IPS-20b (cell line): ENCODE results near the gene ZNF343.
"Not testable (repeated sequence)": the region's sequence is repeated elsewhere in the genome, so short reads cannot be mapped to it uniquely, and the experiment has no call there.

Source experiments
- H3K27ac ChIP-seq: one replicate; pipeline ENCODE4 v1.5.1; 2013; ENCODE audit warnings: low read length
- H3K27me3 ChIP-seq: 2 replicates; pipeline ENCODE4 v1.6.1; 2013; ENCODE audit warnings: mild to moderate bottlenecking, low read length, inconsistent platforms; ENCODE audit not compliant: insufficient read depth
- H3K36me3 ChIP-seq: 2 replicates; pipeline ENCODE4 v1.6.1; 2013; ENCODE audit warnings: low read depth, mild to moderate bottlenecking, inconsistent platforms, low read length, moderate library complexity; ENCODE audit not compliant: insufficient read depth
- H3K4me1 ChIP-seq: 2 replicates; pipeline ENCODE4 v1.6.1; 2013; ENCODE audit warnings: mild to moderate bottlenecking, control low read depth, inconsistent platforms, low read length, moderate library complexity; ENCODE audit not compliant: insufficient read depth
- H3K4me3 ChIP-seq: 2 replicates; pipeline ENCODE4 v1.5.1; 2013; ENCODE audit warnings: mild to moderate bottlenecking, low read length, inconsistent platforms
- H3K9ac ChIP-seq: 2 replicates; pipeline ENCODE4 v1.6.1; 2013; ENCODE audit warnings: low read depth, mild to moderate bottlenecking, inconsistent platforms, low read length, moderate library complexity
- H3K9me3 ChIP-seq: 2 replicates; pipeline ENCODE4 v1.6.1; 2013; ENCODE audit warnings: mild to moderate bottlenecking, low read depth, low read length, inconsistent platforms; ENCODE audit not compliant: insufficient read depth

Gene ZNF343

GRCh38 chr20:2535711-2536559 is 27.2 kb upstream of the ZNF343 start:
- no peak overlapping the region for H3K27ac ChIP-seq

DNA sequence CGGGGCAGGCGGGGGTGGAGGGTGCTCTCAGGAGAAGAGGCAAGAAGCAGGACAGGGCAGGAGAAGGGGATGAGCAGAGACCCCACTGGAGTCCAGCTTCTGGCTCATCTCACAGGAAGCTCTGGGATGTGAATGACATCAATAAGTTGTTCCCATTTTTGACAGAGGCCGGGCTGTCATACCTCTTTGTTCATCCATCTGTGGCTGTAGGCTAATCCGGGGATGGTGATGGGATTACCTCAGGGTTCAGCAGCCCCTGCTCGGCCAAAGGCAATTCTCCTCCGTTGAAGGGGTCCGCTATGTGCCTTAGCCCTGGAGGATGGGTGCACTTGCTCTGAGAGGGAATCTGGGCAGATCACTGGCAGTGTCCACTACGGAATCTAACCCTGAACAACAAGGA is 24.4 kb upstream of the ZNF343 start:
- H3K27me3 ChIP-seq, result peaks cover 38% of the 10 kb centered on the region

More at GRCh38 chr20:2535711-2536559, 27.2 kb upstream of the ZNF343 start:
- H3K4me1 ChIP-seq, result no peaks in the 10 kb centered on the region
- H3K9ac ChIP-seq, result no peak overlapping the region
- H3K36me3 ChIP-seq, result no peaks in the 10 kb centered on the region
- H3K4me3 ChIP-seq, result no peak overlapping the region
- no peaks in the 10 kb centered on the region for H3K9me3 ChIP-seq
- peaks cover 20% of the 10 kb centered on the region for H3K27me3 ChIP-seq

GRCh38 chr20:2528671-2529271 is 20.1 kb upstream of the ZNF343 start:
- no peak overlapping the region for H3K4me3 ChIP-seq
- no peak overlapping the region for H3K27ac ChIP-seq
- no peaks in the 10 kb centered on the region for H3K36me3 ChIP-seq
- H3K9me3 ChIP-seq, result no peaks in the 10 kb centered on the region
- no peak overlapping the region for H3K9ac ChIP-seq
- peaks cover 71% of the 10 kb centered on the region for H3K27me3 ChIP-seq
- peaks cover 6% of the 10 kb centered on the region for H3K4me1 ChIP-seq

More for the DNA sequence above, 24.4 kb upstream of the ZNF343 start:
- no peak overlapping the region for H3K27ac ChIP-seq
- no peaks in the 10 kb centered on the region for H3K36me3 ChIP-seq
- no peaks in the 10 kb centered on the region for H3K9me3 ChIP-seq
- no peaks in the 10 kb centered on the region for H3K4me1 ChIP-seq
- H3K4me3 ChIP-seq, result no peak overlapping the region
- no peak overlapping the region for H3K9ac ChIP-seq

- H3K9ac ChIP-seq, result no peak overlapping the region
- peaks cover 6% of the 10 kb centered on the region for H3K4me1 ChIP-seq
- no peaks in the 10 kb centered on the region for H3K36me3 ChIP-seq
- no peak overlapping the region for H3K4me3 ChIP-seq
- peaks cover 74% of the 10 kb centered on the region for H3K27me3 ChIP-seq
- no peak overlapping the region for H3K27ac ChIP-seq
- H3K9me3 ChIP-seq, result no peaks in the 10 kb centered on the region
These were observed 19.0 kb upstream of the ZNF343 start for GRCh38 chr20:2527762-2528161.

DNA sequence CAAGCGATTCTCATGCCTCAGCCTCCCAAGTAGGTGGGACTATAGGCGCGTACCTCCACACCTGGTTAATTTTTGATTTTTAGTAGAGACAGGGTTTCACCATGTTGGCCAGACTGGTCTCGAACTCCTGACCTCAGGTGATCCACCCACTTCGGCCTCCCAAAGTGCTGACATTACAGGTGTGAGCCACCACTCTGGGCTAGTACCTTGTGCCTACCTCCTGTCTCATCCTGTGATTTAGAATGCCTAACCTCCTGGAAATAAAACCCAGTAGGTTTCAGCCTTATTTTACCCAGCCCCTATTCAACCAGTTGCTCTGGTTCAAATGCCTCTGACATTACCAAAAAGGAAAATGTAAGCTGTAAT is 17.5 kb upstream of the ZNF343 start:
- not testable (repeated sequence) for H3K27ac ChIP-seq, H3K36me3 ChIP-seq, H3K4me1 ChIP-seq, H3K9me3 ChIP-seq, H3K9ac ChIP-seq, H3K4me3 ChIP-seq
- H3K27me3 ChIP-seq, result peaks cover 84% of the 10 kb centered on the region

GRCh38 chr20:2524709-2525506 is 16.2 kb upstream of the ZNF343 start:
- peak overlapping the region; percentile 75; the same call in 1 of the 2 replicates for H3K9ac ChIP-seq
- H3K4me1 ChIP-seq, result peaks cover 6% of the 10 kb centered on the region
- H3K27me3 ChIP-seq, result peaks cover 92% of the 10 kb centered on the region
- H3K9me3 ChIP-seq, result no peaks in the 10 kb centered on the region
- H3K4me3 ChIP-seq, result peak overlapping the region; percentile 85
- H3K36me3 ChIP-seq, result no peaks in the 10 kb centered on the region
- no peak overlapping the region for H3K27ac ChIP-seq

GRCh38 chr20:2523919-2524708 is 15.4 kb upstream of the ZNF343 start:
- peaks cover 95% of the 10 kb centered on the region for H3K27me3 ChIP-seq
- H3K4me3 ChIP-seq, result peak overlapping the region; percentile 85
- no peaks in the 10 kb centered on the region for H3K36me3 ChIP-seq
- no peak overlapping the region for H3K27ac ChIP-seq
- peak overlapping the region; percentile 75; the same call in 1 of the 2 replicates for H3K9ac ChIP-seq
- H3K9me3 ChIP-seq, result no peaks in the 10 kb centered on the region
- H3K4me1 ChIP-seq, result peaks cover 6% of the 10 kb centered on the region

DNA sequence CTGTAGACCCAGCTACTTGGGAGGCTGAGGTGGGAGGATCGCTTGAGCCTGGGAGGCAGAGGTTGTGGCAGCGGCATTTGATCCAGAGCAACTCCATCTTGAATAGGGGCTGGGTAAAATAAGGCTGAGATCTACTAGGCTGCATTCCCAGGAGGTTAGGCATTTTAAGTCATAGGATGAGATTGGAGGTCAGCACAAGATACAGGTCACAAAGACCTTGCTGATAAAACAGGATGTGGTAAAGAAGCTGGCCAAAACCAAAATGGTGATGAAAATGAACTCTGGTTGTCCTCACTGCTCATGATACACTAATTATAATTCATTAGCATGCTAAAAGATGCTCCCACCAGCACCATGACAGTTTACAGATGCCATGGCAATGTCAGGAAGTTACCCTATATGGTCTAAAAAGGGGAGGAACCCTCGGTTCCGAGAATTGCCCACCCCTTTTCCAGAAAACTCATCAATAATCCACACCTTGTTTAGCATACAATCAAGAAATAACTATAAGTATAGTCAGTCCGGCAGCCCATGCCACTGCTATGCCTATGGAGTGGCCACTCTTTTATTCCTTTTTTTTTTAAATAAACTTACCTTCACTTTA is 14.2 kb upstream of the ZNF343 start:
- H3K4me3 ChIP-seq, H3K36me3 ChIP-seq, H3K27ac ChIP-seq, H3K4me1 ChIP-seq, H3K9ac ChIP-seq, H3K9me3 ChIP-seq: not testable (repeated sequence)
- H3K27me3 ChIP-seq, result peaks cover 96% of the 10 kb centered on the region

DNA sequence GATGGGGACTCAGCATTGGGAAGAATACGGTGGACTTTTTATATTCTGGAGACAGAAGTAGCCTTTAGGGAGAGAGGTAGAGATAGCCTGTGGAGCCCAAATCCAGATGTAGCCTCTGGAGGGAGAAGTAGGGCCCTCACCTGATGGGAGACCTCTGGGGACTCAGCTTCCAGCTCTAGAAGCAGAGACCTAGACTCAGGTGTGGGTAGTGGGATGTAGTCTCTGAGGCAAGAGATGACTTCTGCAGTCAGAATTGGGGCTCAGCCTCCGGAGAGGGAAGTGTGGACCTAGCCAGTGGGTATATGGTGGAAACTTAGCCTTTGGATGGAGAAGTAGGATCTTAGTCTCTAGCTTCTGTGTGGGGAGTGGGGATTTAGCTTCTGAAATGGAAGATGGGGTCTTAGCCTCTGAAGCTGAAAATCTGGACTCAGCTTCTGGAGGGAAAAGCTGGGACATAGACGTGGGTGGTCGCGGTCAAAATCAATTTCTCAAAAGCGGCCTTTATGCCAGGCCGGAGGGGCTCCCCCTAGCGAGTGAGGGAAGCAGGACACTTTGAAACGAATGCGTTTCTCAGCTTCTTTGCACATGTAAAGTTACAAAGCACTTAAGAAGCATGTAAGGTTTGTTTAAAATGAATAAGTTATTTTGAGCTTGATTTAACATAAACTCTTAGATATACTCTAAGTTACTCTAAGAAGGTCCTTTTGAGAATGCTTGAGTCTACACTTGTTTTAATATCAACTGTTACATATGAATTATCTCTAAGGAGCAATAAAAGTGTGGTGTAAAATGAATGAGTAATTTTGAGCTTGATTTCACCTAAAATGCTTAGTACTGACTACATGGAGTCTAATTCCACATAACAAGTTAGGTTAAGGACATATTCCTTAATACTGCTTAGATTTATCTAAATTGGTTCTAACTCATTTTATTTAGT is 12.9 kb upstream of the ZNF343 start:
- H3K4me3 ChIP-seq, result no peak overlapping the region
- peaks cover 6% of the 10 kb centered on the region for H3K4me1 ChIP-seq
- no peak overlapping the region for H3K27ac ChIP-seq
- peaks cover 94% of the 10 kb centered on the region for H3K27me3 ChIP-seq
- H3K36me3 ChIP-seq, result no peaks in the 10 kb centered on the region
- no peaks in the 10 kb centered on the region for H3K9me3 ChIP-seq
- H3K9ac ChIP-seq, result no peak overlapping the region

DNA sequence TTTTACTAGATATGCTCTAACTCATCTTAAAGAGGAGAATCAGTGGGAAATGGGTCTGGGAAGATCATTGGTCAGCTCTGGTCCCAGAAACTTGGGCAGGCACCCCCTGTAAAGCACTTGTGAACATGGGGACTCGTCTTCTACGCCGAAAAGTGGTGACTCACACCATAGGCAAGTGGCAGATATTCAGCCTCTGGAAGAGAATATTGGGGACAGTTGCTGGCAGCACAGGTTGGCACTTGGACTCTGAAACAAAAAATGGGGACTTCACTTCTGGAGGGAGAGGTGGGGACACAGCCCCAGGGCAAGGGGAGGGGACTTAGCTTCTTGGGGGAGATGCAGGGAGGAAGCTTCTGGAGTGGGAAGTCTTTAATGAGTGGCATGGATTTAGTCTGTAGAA is 11.9 kb upstream of the ZNF343 start:
- H3K4me1 ChIP-seq, result peaks cover 3% of the 10 kb centered on the region
- no peak overlapping the region for H3K9ac ChIP-seq
- peaks cover 94% of the 10 kb centered on the region for H3K27me3 ChIP-seq
- no peaks in the 10 kb centered on the region for H3K9me3 ChIP-seq
- no peak overlapping the region for H3K4me3 ChIP-seq
- no peak overlapping the region for H3K27ac ChIP-seq
- no peaks in the 10 kb centered on the region for H3K36me3 ChIP-seq
